ENCODE measurements around the gene CHPT1.

Gene CHPT1

DNA sequence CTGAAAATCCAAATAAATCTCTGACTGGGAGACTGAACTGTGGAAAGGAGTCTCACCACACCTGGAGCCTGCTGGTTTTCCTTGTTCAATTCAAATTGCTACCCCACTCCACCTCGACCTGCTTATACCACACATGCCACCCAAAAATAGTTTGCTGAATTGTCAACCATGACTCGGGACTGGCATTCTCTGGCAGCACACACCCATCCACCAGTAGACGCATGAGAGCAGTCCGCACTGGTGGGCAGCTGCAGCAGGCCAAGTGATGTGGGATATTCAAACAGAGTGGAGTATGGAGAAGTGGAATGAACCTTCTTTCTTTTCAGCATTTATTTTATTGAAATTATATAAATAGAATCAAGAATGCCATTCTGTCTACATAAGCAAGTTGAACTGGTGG is 80.5 kb downstream of the CHPT1 start:
- H3K27ac ChIP-seq: no peak overlapping the region
- TF ChIP-seq, protein P1, sequence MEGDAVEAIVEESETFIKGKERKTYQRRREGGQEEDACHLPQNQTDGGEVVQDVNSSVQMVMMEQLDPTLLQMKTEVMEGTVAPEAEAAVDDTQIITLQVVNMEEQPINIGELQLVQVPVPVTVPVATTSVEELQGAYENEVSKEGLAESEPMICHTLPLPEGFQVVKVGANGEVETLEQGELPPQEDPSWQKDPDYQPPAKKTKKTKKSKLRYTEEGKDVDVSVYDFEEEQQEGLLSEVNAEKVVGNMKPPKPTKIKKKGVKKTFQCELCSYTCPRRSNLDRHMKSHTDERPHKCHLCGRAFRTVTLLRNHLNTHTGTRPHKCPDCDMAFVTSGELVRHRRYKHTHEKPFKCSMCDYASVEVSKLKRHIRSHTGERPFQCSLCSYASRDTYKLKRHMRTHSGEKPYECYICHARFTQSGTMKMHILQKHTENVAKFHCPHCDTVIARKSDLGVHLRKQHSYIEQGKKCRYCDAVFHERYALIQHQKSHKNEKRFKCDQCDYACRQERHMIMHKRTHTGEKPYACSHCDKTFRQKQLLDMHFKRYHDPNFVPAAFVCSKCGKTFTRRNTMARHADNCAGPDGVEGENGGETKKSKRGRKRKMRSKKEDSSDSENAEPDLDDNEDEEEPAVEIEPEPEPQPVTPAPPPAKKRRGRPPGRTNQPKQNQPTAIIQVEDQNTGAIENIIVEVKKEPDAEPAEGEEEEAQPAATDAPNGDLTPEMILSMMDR (conservative IDR thresholded peaks at IDR 0.05): no peak
